OCI-LY3 (cell line): ENCODE measurements around the gene SCUBE1.

Experiments
- H2AFZ ChIP-seq: fragments of 200-600, 300-600 bp; shearing (Covaris generic); 2 replicates; pipeline ENCODE4 v1.6.0; 2014; ENCODE audit warnings: antibody characterized with exemption, low read depth, low read length
- H3K27ac ChIP-seq: fragments of 200-600, 300-600 bp; sonication (generic); 2 replicates; pipeline ENCODE4 v1.5.1; 2014; ENCODE audit warnings: mild to moderate bottlenecking, low read length, moderate library complexity, mixed read lengths
- H3K27me3 ChIP-seq: fragments of 200-600, 300-600 bp; sonication (generic); 2 replicates; pipeline ENCODE4 v1.6.1; 2014; ENCODE audit warnings: low read depth, low read length, mixed read lengths
- H3K36me3 ChIP-seq: fragments of 200-600, 300-600 bp; sonication (generic); replicated peaks from 2 replicates; pipeline ENCODE3; 2014; ENCODE audit warnings: low read depth, low read length, mixed read lengths
- H3K4me1 ChIP-seq: fragments of 300-600, 200-600 bp; sonication (generic); 2 replicates; pipeline ENCODE4 v1.6.1; 2014; ENCODE audit warnings: low read length, mixed read lengths
- H3K4me2 ChIP-seq: fragments of 200-600, 300-600 bp; sonication (generic); 2 replicates; pipeline ENCODE4 v1.6.1; 2014; ENCODE audit warnings: low read length, mixed read lengths
- H3K4me3 ChIP-seq: fragments of 300-600, 200-600 bp; sonication (generic); 2 replicates; pipeline ENCODE4 v1.5.1; 2014; ENCODE audit warnings: antibody characterized with exemption, mild to moderate bottlenecking, low read length, moderate library complexity
- H3K79me2 ChIP-seq: fragments of 300-600, 200-600 bp; shearing (Covaris generic); 2 replicates; pipeline ENCODE4 v1.6.1; 2014; ENCODE audit warnings: mild to moderate bottlenecking, low read length, mixed read lengths
- H3K9ac ChIP-seq: fragments of 300-600, 200-600 bp; shearing (Covaris generic); 2 replicates; pipeline ENCODE4 v1.6.0; 2014; ENCODE audit warnings: mild to moderate bottlenecking, low read length, moderate library complexity
- H3K9me3 ChIP-seq: fragments of 200-600, 300-600 bp; shearing (Covaris generic); 2 replicates; pipeline ENCODE4 v1.6.1; 2014; ENCODE audit warnings: low read length, mixed read lengths; ENCODE audit not compliant: insufficient read depth
- H4K20me1 ChIP-seq: fragments of 200-600, 300-600 bp; sonication (generic); 2 replicates; pipeline ENCODE4 v1.6.1; 2016; ENCODE audit warnings: low read length, mixed read lengths; ENCODE audit not compliant: insufficient read depth
- EZH2phosphoT487 ChIP-seq: fragments of 200-600 bp; shearing (Covaris generic); IDR thresholded peaks from 2 replicates; pipeline ENCODE4 v1.6.1; 2018; ENCODE audit warnings: antibody characterized with exemption, mixed run types, low read depth
- TF ChIP-seq, protein P1 (sequence below): fragments of 200-600, 300-600 bp; sonication (generic); IDR thresholded peaks from 2 replicates; pipeline ENCODE4 v1.5.1; 2014; ENCODE audit warnings: antibody characterized with exemption, low read length, low read depth

SCUBE1 gene

DNA sequence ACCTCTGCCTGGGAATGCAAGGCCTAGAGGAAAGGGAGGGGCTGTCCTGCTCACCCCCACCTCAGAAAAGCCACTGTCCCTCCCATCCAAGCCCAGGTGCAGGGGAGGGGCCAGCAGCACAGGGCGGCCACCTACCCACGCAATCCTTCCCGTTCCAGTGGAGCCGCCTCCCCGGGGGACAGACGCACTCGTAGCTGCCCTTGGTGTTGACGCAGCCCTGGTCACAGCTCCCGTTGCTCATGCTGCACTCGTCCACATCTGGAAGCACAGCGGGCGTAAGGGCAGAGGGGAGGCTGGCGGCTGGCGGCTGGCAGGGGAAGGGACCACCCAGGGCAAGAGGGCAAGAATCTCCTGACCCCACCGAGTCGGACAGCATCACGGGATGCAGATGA is 115.9 kb downstream of the SCUBE1 start:
- no peaks in the 10 kb centered on the region for H4K20me1 ChIP-seq
- peaks cover 13% of the 10 kb centered on the region; the same call in 1 of the 2 replicates for H3K27me3 ChIP-seq
- H2AFZ ChIP-seq, result no peak overlapping the region
- H3K4me3 ChIP-seq, result no peak overlapping the region
- H3K79me2 ChIP-seq, result no peaks in the 10 kb centered on the region
- TF ChIP-seq, protein P1, sequence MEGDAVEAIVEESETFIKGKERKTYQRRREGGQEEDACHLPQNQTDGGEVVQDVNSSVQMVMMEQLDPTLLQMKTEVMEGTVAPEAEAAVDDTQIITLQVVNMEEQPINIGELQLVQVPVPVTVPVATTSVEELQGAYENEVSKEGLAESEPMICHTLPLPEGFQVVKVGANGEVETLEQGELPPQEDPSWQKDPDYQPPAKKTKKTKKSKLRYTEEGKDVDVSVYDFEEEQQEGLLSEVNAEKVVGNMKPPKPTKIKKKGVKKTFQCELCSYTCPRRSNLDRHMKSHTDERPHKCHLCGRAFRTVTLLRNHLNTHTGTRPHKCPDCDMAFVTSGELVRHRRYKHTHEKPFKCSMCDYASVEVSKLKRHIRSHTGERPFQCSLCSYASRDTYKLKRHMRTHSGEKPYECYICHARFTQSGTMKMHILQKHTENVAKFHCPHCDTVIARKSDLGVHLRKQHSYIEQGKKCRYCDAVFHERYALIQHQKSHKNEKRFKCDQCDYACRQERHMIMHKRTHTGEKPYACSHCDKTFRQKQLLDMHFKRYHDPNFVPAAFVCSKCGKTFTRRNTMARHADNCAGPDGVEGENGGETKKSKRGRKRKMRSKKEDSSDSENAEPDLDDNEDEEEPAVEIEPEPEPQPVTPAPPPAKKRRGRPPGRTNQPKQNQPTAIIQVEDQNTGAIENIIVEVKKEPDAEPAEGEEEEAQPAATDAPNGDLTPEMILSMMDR, result no peak
- TF ChIP-seq EZH2phosphoT487, result no peak
- no peaks in the 10 kb centered on the region for H3K4me1 ChIP-seq
- no peak overlapping the region for H3K4me2 ChIP-seq
- no peaks in the 10 kb centered on the region for H3K9me3 ChIP-seq
- H3K9ac ChIP-seq, result no peak overlapping the region
- no peak overlapping the region for H3K27ac ChIP-seq
- H3K36me3 ChIP-seq, result no peaks in the 10 kb centered on the region

DNA sequence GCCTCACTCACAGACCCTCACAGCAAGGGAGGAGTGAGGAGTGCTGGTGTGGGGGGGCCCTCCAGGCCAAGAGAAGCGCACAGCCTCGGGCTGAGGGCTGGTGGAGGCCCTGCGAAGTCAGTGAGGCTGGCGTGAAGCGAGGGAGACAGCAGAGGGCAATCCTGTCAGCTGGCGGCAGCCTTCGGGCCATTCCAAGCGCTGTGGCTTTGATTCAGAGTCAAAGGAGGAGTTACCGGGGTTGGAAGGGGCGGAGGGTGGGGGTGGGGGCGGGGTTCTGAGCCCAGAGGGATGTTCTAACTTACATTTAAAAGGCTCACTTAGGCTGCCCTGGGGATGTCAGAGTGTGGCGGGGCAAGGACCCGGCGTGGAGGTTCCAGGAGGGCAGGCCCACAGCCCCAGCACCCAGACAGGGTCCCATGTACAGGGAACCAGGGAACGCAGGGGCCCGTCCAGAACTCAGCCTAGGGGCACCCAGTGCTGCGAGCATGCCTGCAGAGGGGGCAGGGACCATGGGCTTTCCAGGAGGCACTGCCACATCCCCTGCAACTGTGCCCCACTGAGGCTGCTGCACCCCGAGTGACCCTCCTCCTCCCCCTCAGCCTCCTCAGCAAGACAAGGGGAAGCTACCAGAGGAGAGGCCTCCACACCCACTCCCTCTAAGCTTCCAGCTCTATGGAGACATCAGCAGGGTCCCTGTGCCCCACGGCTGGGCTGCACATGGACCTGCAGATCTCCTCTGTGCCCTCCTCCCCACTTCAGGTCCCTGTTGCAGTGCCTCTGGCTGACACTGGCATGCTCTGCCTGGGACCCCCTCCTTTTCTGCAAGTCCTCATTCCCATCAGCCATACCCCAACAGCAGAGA is 116.6 kb downstream of the SCUBE1 start:
- Histone ChIP-seq H3K4me2 (no peak overlapping the region), H4K20me1 (no peaks in the 10 kb centered on the region), H3K79me2 (no peaks in the 10 kb centered on the region), H3K4me1 (no peaks in the 10 kb centered on the region), H3K36me3 (no peaks in the 10 kb centered on the region), H3K27ac (no peak overlapping the region), H3K9ac (no peak overlapping the region), H3K9me3 (no peaks in the 10 kb centered on the region), H2AFZ (no peak overlapping the region), H3K27me3 (peaks cover 13% of the 10 kb centered on the region; the same call in 1 of the 2 replicates), H3K4me3 (no peak overlapping the region)
- TF ChIP-seq, protein P1, result no peak
- no peak for TF ChIP-seq EZH2phosphoT487

DNA sequence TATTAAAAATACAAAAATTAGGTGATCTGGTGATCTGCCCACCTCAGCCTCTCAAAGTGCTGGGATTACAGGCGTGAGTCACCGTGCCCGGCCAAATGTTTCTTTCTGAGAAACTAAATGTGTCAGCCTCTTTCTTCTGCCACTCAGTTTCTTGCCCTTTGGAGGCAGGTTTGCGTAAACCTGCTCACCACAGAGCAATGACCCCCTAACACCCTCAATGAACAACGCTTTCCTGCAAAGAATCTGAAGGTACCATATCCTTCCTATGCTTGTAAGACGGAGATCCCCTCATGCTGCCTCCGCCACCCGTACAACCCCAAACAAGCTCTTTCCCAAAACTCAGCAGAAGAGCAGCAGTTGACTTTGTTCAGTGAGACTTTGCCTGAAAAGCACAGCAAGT is 117.6 kb downstream of the SCUBE1 start:
- Histone ChIP-seq H3K4me1 (no peaks in the 10 kb centered on the region), H3K27me3 (peaks cover 13% of the 10 kb centered on the region; the same call in 1 of the 2 replicates), H3K9ac (no peak overlapping the region), H3K4me3 (no peak overlapping the region), H4K20me1 (no peaks in the 10 kb centered on the region), H3K27ac (no peak overlapping the region), H3K36me3 (no peaks in the 10 kb centered on the region), H3K79me2 (no peaks in the 10 kb centered on the region), H2AFZ (no peak overlapping the region), H3K4me2 (no peak overlapping the region), H3K9me3 (no peaks in the 10 kb centered on the region)
- no peak for TF ChIP-seq EZH2phosphoT487
- TF ChIP-seq, protein P1, result no peak

DNA sequence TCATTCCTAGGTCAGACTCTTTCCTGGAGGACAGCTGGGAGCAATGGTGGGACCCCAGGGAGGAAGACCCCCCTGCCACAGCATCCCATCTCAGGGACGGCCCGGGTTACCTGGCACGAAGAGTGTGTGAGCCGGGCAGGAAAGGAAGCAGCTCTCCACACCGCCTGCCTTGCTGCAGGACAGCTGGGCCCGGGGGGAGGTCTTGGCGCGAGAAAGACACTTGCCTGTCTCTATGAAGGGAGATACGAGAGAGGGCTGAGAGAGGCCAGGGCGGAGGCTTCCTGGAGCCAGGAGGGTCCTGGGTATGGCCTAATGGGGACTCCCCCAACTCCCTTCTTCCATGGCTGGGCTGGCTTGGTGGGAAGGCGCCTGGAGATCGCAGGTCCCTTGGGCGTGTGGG is 120.2 kb downstream of the SCUBE1 start:
- H2AFZ ChIP-seq, result no peak overlapping the region
- H3K79me2 ChIP-seq, result no peaks in the 10 kb centered on the region
- H3K9ac ChIP-seq, result no peak overlapping the region
- H3K4me1 ChIP-seq, result no peaks in the 10 kb centered on the region
- no peaks in the 10 kb centered on the region for H3K9me3 ChIP-seq
- H3K27ac ChIP-seq, result no peak overlapping the region
- no peak overlapping the region for H3K4me3 ChIP-seq
- no peaks in the 10 kb centered on the region for H4K20me1 ChIP-seq
- peaks cover 13% of the 10 kb centered on the region; the same call in 1 of the 2 replicates for H3K27me3 ChIP-seq
- H3K4me2 ChIP-seq, result no peak overlapping the region
- no peaks in the 10 kb centered on the region for H3K36me3 ChIP-seq
- TF ChIP-seq, protein P1, result no peak
- TF ChIP-seq EZH2phosphoT487, result no peak
